ENCODE measurements around the gene ARHGAP40. TPM values are rescaled to one million over a fixed set of nuclear protein-coding genes. Genes with fewer than 3 reads are reported as not detected.

Gene ARHGAP40
- total and polyA plus RNA-seq, 2 of the 13 experiments (the other 11 are each of a cell fraction or from before 2014, with no cell fraction given), result 0.75 to 2.1 TPM

DNA sequence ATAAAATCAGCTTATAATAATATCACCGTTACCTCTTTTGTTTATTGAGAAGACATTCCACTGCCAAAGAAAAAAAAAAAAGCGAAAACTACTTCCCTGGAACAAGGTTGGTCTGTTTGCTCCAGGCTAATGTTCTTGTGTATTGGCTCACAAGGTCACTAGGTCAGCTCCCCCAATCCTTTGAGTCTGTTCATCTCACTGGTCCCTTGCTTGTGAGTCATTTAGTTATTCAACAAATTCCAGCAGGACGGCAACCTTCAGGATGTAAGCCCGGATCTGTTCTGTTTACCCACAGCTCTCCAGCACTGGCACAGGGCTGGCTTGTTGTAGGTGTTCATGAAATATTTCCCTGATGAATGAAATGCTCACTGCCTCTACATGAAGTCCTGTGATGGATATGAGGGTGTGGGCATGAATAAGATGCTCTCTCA is 3.3 kb downstream of the ARHGAP40 start (continued):
- TF ChIP-seq, protein P1, sequence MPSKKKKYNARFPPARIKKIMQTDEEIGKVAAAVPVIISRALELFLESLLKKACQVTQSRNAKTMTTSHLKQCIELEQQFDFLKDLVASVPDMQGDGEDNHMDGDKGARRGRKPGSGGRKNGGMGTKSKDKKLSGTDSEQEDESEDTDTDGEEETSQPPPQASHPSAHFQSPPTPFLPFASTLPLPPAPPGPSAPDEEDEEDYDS (CRISPR knock-in tag; IDR thresholded peaks at IDR 0.05), result no peak; the same call in none of the 2 replicates
- TF ChIP-seq, protein P2, sequence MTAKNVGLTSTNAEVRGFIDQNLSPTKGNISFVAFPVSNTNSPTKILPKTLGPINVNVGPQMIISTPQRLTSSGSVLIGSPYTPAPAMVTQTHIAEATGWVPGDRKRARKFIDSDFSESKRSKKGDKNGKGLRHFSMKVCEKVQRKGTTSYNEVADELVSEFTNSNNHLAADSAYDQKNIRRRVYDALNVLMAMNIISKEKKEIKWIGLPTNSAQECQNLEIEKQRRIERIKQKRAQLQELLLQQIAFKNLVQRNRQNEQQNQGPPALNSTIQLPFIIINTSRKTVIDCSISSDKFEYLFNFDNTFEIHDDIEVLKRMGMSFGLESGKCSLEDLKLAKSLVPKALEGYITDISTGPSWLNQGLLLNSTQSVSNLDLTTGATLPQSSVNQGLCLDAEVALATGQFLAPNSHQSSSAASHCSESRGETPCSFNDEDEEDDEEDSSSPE (CRISPR knock-in tag; IDR thresholded peaks at IDR 0.05), result no peak
- TF ChIP-seq, protein P3, sequence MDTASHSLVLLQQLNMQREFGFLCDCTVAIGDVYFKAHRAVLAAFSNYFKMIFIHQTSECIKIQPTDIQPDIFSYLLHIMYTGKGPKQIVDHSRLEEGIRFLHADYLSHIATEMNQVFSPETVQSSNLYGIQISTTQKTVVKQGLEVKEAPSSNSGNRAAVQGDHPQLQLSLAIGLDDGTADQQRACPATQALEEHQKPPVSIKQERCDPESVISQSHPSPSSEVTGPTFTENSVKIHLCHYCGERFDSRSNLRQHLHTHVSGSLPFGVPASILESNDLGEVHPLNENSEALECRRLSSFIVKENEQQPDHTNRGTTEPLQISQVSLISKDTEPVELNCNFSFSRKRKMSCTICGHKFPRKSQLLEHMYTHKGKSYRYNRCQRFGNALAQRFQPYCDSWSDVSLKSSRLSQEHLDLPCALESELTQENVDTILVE (CRISPR knock-in tag; IDR thresholded peaks at IDR 0.05), result peak; percentile 81; the same call in 1 of the 2 replicates
- no peak for TF ChIP-seq ZNF839 (CRISPR knock-in tag; IDR thresholded peaks at IDR 0.05; ENCODE audit: borderline replicate concordance)
- no peak for TF ChIP-seq ZNF136 (CRISPR knock-in tag; IDR thresholded peaks at IDR 0.05; ENCODE audit: low read depth)
- TF ChIP-seq ZSCAN9 (CRISPR knock-in tag; IDR thresholded peaks at IDR 0.05; ENCODE audit: borderline replicate concordance), result peak; percentile 95
- TF ChIP-seq ERF (CRISPR knock-in tag; IDR thresholded peaks at IDR 0.05), result peak; percentile 92
- no peak for TF ChIP-seq ZBTB38 (CRISPR knock-in tag; IDR thresholded peaks at IDR 0.05)
- peak; percentile 75 for TF ChIP-seq ZNF501 (CRISPR knock-in tag; IDR thresholded peaks at IDR 0.05)
- TF ChIP-seq, protein P4, sequence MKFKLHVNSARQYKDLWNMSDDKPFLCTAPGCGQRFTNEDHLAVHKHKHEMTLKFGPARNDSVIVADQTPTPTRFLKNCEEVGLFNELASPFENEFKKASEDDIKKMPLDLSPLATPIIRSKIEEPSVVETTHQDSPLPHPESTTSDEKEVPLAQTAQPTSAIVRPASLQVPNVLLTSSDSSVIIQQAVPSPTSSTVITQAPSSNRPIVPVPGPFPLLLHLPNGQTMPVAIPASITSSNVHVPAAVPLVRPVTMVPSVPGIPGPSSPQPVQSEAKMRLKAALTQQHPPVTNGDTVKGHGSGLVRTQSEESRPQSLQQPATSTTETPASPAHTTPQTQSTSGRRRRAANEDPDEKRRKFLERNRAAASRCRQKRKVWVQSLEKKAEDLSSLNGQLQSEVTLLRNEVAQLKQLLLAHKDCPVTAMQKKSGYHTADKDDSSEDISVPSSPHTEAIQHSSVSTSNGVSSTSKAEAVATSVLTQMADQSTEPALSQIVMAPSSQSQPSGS (CRISPR knock-in tag; IDR thresholded peaks at IDR 0.05), result peak; percentile 79
- TF ChIP-seq SIX4 (CRISPR knock-in tag; IDR thresholded peaks at IDR 0.05), result peak; percentile 85
- TF ChIP-seq SALL2 (CRISPR knock-in tag; IDR thresholded peaks at IDR 0.05), result 0 out of 2 replicates have a peak, but pooled peaks have one; percentile 64
- peak; percentile 43; the same call in 1 of the 2 replicates for TF ChIP-seq GATA4 (IDR thresholded peaks at IDR 0.05; ENCODE audit: borderline replicate concordance, low read depth)
- TF ChIP-seq DNMT3B (CRISPR knock-in tag; conservative IDR thresholded peaks at IDR 0.05), result peak; percentile 93
- TF ChIP-seq PHF5A (CRISPR knock-in tag; IDR thresholded peaks at IDR 0.05; ENCODE audit: low read depth, unreplicated experiment), result peak; percentile 98
- no peak for TF ChIP-seq ZNF703 (CRISPR knock-in tag; IDR thresholded peaks at IDR 0.05; ENCODE audit: borderline replicate concordance)
- TF ChIP-seq, protein P5, sequence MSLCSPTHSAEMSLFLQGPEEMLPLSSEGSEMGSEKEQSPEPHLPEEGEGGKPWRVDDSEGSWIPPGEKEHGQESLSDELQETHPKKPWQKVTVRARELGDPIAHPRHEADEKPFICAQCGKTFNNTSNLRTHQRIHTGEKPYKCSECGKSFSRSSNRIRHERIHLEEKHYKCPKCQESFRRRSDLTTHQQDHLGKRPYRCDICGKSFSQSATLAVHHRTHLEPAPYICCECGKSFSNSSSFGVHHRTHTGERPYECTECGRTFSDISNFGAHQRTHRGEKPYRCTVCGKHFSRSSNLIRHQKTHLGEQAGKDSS (CRISPR knock-in tag; IDR thresholded peaks at IDR 0.05; ENCODE audit: borderline replicate concordance, low read depth), result peak; percentile 83; the same call in 1 of the 2 replicates
- peak; percentile 81; the same call in 1 of the 2 replicates for TF ChIP-seq ZFP90 (CRISPR knock-in tag; IDR thresholded peaks at IDR 0.05; ENCODE audit: borderline replicate concordance)
- TF ChIP-seq TAF1 (CRISPR knock-in tag; IDR thresholded peaks at IDR 0.05), result no peak
- peak; percentile 78; the same call in 1 of the 2 replicates for TF ChIP-seq SP140L (CRISPR knock-in tag; IDR thresholded peaks at IDR 0.05; ENCODE audit: borderline replicate concordance)
- TF ChIP-seq TARDBP (CRISPR knock-in tag; IDR thresholded peaks at IDR 0.05), result peak; percentile 66; the same call in 1 of the 2 replicates
- peak; percentile 98 for TF ChIP-seq HMG20B (CRISPR knock-in tag; conservative IDR thresholded peaks at IDR 0.05)
- peak; percentile 93 for TF ChIP-seq BCL6 (CRISPR knock-in tag; IDR thresholded peaks at IDR 0.05)
- TF ChIP-seq, protein P6, sequence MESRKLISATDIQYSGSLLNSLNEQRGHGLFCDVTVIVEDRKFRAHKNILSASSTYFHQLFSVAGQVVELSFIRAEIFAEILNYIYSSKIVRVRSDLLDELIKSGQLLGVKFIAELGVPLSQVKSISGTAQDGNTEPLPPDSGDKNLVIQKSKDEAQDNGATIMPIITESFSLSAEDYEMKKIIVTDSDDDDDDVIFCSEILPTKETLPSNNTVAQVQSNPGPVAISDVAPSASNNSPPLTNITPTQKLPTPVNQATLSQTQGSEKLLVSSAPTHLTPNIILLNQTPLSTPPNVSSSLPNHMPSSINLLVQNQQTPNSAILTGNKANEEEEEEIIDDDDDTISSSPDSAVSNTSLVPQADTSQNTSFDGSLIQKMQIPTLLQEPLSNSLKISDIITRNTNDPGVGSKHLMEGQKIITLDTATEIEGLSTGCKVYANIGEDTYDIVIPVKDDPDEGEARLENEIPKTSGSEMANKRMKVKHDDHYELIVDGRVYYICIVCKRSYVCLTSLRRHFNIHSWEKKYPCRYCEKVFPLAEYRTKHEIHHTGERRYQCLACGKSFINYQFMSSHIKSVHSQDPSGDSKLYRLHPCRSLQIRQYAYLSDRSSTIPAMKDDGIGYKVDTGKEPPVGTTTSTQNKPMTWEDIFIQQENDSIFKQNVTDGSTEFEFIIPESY (CRISPR knock-in tag; IDR thresholded peaks at IDR 0.05), result peak; percentile 71; the same call in 1 of the 2 replicates
